Neural cell (in vitro differentiated cells): Measurements from ENCODE around the gene LBX2.

Experiments
- CTCF ChIP-seq: fragments of 450-650 bp; IDR thresholded peaks from 2 replicates; pipeline ENCODE4 v1.5.1; 2014; ENCODE audit warnings: antibody characterized with exemption, mild to moderate bottlenecking, moderate library complexity; ENCODE audit not compliant: poor library complexity, severe bottlenecking
- EP300 ChIP-seq: fragments of 450-650 bp; conservative IDR thresholded peaks from 2 replicates; pipeline ENCODE4 v1.6.1; 2014; ENCODE audit warnings: antibody characterized with exemption, mild to moderate bottlenecking, moderate library complexity; ENCODE audit not compliant: poor library complexity, severe bottlenecking
- EZH2 ChIP-seq: fragments of 200-600, 300-800 bp; shearing (Covaris generic), sonication (generic); IDR thresholded peaks from 2 replicates; pipeline ENCODE4 v1.6.1; 2014; ENCODE audit warnings: antibody characterized with exemption, low read length, borderline replicate concordance, mild to moderate bottlenecking; ENCODE audit not compliant: insufficient read depth, poor library complexity, severe bottlenecking
- POLR2AphosphoS5 ChIP-seq: IDR thresholded peaks from 2 replicates; pipeline ENCODE4 v1.6.1; 2012

GRCh38 chr2:74495440-74495839 is 4.0 kb downstream of the LBX2 start:
- TF ChIP-seq POLR2AphosphoS5 = no peak
- no peak for TF ChIP-seq CTCF
- no peak for TF ChIP-seq EP300
- TF ChIP-seq EZH2 = no peak
